SK-N-MC (cell line): ENCODE results near the gene SHISA9.

Experiments used
- EZH2 ChIP-seq: fragments of 200-600 bp; sonication (generic); IDR thresholded peaks from one replicate; pipeline ENCODE4 v1.6.1; 2017; ENCODE audit warnings: antibody characterized with exemption
- POLR2AphosphoS5 ChIP-seq: IDR thresholded peaks from 2 replicates; pipeline ENCODE4 v1.6.1; 2012; ENCODE audit warnings: mild to moderate bottlenecking, low read depth, low read length, borderline replicate concordance

- TF ChIP-seq POLR2AphosphoS5 = no peak
- TF ChIP-seq EZH2 = no peak
Measured at GRCh38 chr16:13234999-13235398, 333.6 kb downstream of the SHISA9 start.
